GM12878 (cell line): ENCODE results near the gene IL17RB. TPM values are rescaled to one million over a fixed set of nuclear protein-coding genes. Genes with fewer than 3 reads are reported as not detected.

Source experiments
- ATAC-seq: fragments of 200-7000 bp; cut with Tn5 transposase; 3 replicates; pipeline ENCODE4 v1.9.1; 2020; ENCODE audit warnings: mild to moderate bottlenecking, moderate library complexity
- BruUV-seq: library from RNA; stranded (reverse); fragments of 400-500 nt; replicated peaks from 2 replicates; lab custom pipeline; 2021; lab: Mats Ljungman, UMichigan
- CTCF ChIA-PET: fragments of 300-600 bp; sonication (Branson Sonifier 250); formaldehyde crosslinking; extraction: SDS; loops from one replicate; lab custom pipeline; 2021; ENCODE audit warnings: inconsistent platforms; lab: Yijun Ruan, JAX
- POLR2A ChIA-PET: fragments of 350-600 bp; formaldehyde crosslinking; extraction: SDS; loops from one replicate; lab custom pipeline; 2021; ENCODE audit warnings: inconsistent platforms; lab: Charles Lee
- RAD21 ChIA-PET: fragments of 300-600 bp; sonication (Branson Sonifier 250); formaldehyde crosslinking; loops from one replicate; lab custom pipeline; 2023; ENCODE audit warnings: antibody characterized with exemption; ENCODE audit not compliant: unreplicated experiment; lab: Charles Lee
- SMC1A ChIA-PET: fragments of 300-600 bp; sonication (Branson Sonifier 250); formaldehyde crosslinking; loops from one replicate; lab custom pipeline; 2023; ENCODE audit not compliant: unreplicated experiment, uncharacterized antibody; lab: Charles Lee
- DNase-seq: peaks from one replicate; pipeline ENCODE4 v3.0.0-alpha.2; 2011; ENCODE audit warnings: low read depth, low spot score
- FAIRE-seq: peaks from 3 replicates; lab custom pipeline; 2011; peaks lifted over from hg19 to GRCh38; lab: Jason Lieb, UNC
- H2AFZ ChIP-seq: 2 replicates; pipeline ENCODE4 v1.6.0; 2011; ENCODE audit warnings: low read depth, low read length, control low read depth; ENCODE audit not compliant: control insufficient read depth
- H3K27ac ChIP-seq: 2 replicates; pipeline ENCODE4 v1.5.1; 2011; ENCODE audit warnings: control low read depth; ENCODE audit not compliant: control insufficient read depth, insufficient read depth
- H3K27me3 ChIP-seq, 2 experiments: replicated peaks in 1 of 2; 2 replicates each; pipeline versions ENCODE4 v1.6.0 to v1.6.1; 2011; ENCODE audit warnings: low read length in 1 of 2; ENCODE audit not compliant: control insufficient read depth in 2 of 2, insufficient read depth in 2 of 2
- H3K36me3 ChIP-seq, 2 experiments: 2 replicates each; pipeline ENCODE4 v1.5.1; 2011; ENCODE audit warnings: low read length in 1 of 2; ENCODE audit not compliant: control insufficient read depth in 2 of 2, insufficient read depth in 2 of 2
- H3K4me1 ChIP-seq: 2 replicates; pipeline ENCODE4 v1.6.1; 2011; ENCODE audit warnings: mild to moderate bottlenecking, low read length, moderate library complexity, mixed read lengths; ENCODE audit not compliant: control insufficient read depth, insufficient read depth
- H3K4me2 ChIP-seq: 2 replicates; pipeline ENCODE4 v1.6.0; 2011; ENCODE audit warnings: control low read depth; ENCODE audit not compliant: control insufficient read depth, insufficient read depth
- H3K4me3 ChIP-seq: fragments of 200-600 bp; sonication (generic); 2 replicates; pipeline ENCODE4 v1.5.1; 2016
- H3K79me2 ChIP-seq: 2 replicates; pipeline ENCODE4 v1.6.0; 2011; ENCODE audit warnings: low read length; ENCODE audit not compliant: control insufficient read depth, insufficient read depth
- H3K9ac ChIP-seq: 2 replicates; pipeline ENCODE4 v1.8.0; 2011; ENCODE audit warnings: low read length, control low read depth, mixed read lengths; ENCODE audit not compliant: control insufficient read depth, insufficient read depth
- H3K9me3 ChIP-seq: replicated peaks from 3 replicates; pipeline ENCODE4 v1.5.1; 2011; ENCODE audit warnings: mild to moderate bottlenecking, low read length; ENCODE audit not compliant: control insufficient read depth, insufficient read depth
- H4K20me1 ChIP-seq: 2 replicates; pipeline ENCODE4 v1.6.0; 2011; ENCODE audit not compliant: control insufficient read depth, insufficient read depth
- BACH1 ChIP-seq: fragments of 450-650 bp; IDR thresholded peaks from 2 replicates; pipeline ENCODE4 v1.6.1; 2017; ENCODE audit warnings: mild to moderate bottlenecking, borderline replicate concordance
- CREB1 ChIP-seq: IDR thresholded peaks from 2 replicates; pipeline ENCODE4 v1.6.1; 2012; ENCODE audit warnings: low read depth, mild to moderate bottlenecking, inconsistent platforms
- EGR1 ChIP-seq, 2 experiments: IDR thresholded peaks; 1 replicate in 1 of 2; 2 replicates in 1 of 2; pipeline ENCODE4 v1.6.1; 2011 to 2012; ENCODE audit warnings: low read depth in 2 of 2, low read length in 2 of 2, borderline replicate concordance in 1 of 2, mild to moderate bottlenecking in 1 of 2, moderate library complexity in 1 of 2
- GABPA ChIP-seq: IDR thresholded peaks from 2 replicates; pipeline ENCODE4 v1.6.1; 2014; ENCODE audit warnings: antibody characterized with exemption, low read depth, mild to moderate bottlenecking, inconsistent platforms
- PML ChIP-seq: IDR thresholded peaks from 2 replicates; pipeline ENCODE4 v1.6.1; 2012; ENCODE audit warnings: low read length, inconsistent platforms
- POLR2AphosphoS2 ChIP-seq: IDR thresholded peaks from 2 replicates; pipeline ENCODE4 v1.6.1; 2011; ENCODE audit warnings: low read depth, mild to moderate bottlenecking, low read length, improper control_type of control experiment, moderate library complexity
- RAD51 ChIP-seq: fragments of 450-650 bp; IDR thresholded peaks from 2 replicates; pipeline ENCODE4 v1.6.1; 2016; ENCODE audit warnings: moderate library complexity, mild to moderate bottlenecking, inconsistent platforms
- SMC3 ChIP-seq: IDR thresholded peaks from 2 replicates; pipeline ENCODE4 v1.6.1; 2011; ENCODE audit warnings: low read length, improper control_type of control experiment, borderline replicate concordance
- SUPT20H ChIP-seq: IDR thresholded peaks from 2 replicates; pipeline ENCODE4 v1.6.1; 2011; ENCODE audit warnings: low read depth, mild to moderate bottlenecking, low read length, moderate library complexity, borderline replicate concordance; ENCODE audit not compliant: control insufficient read depth
- TCF7 ChIP-seq: IDR thresholded peaks from 2 replicates; pipeline ENCODE4 v1.6.1; 2014; ENCODE audit warnings: antibody characterized with exemption, borderline replicate concordance
- ZNF622 ChIP-seq: fragments of 450-650 bp; IDR thresholded peaks from 2 replicates; pipeline ENCODE4 v1.6.1; 2017; ENCODE audit warnings: mild to moderate bottlenecking, inconsistent platforms
- WGBS: methylation state at CpG from one replicate; pipeline ENCODE4 v1.1.6; 2016; ENCODE audit warnings: low lambda C conversion rate; ENCODE audit not compliant: insufficient replicate concordance, insufficient coverage; ENCODE audit errors: missing lambda C conversion rate; 5-methylcytosine and 5-hydroxymethylcytosine counted together
- in situ Hi-C: fragments of 300-500 bp; cut with MboI; formaldehyde crosslinking; loops from 9 replicates; pipeline ENCODE4 v1.14.3; 2018; ENCODE audit warnings: mixed read lengths
- intact Hi-C: fragments of 100-400 bp; cut with micrococcal nuclease; formaldehyde crosslinking; loops from one replicate; pipeline ENCODE4 v1.14.2; 2022; ENCODE audit not compliant: unreplicated experiment
- polyA plus RNA-seq, 11 experiments: library from polyadenylated mRNA; depleted of rRNA in 4 of 11; unstranded in 6 of 11; stranded (reverse) in 5 of 11; fragments of >200 nt; fragmentation: Nextera tagmentation in 4 of 11; fragmentation: Illumina TruSeq in 1 of 11; extraction: Ambion mirVana in 4 of 11; extraction: Trizol in 1 of 11; gene quantifications; 1 replicate in 1 of 11; 2 replicates in 10 of 11; pipeline versions ENCODE4 v1.2.1 to v1.2.3, GENCODE V29; 2011 to 2016; ENCODE audit warnings: inconsistent platforms in 2 of 11, missing spikeins in 2 of 11, low read depth in 1 of 11
- total RNA-seq, 4 experiments: library from RNA; depleted of rRNA in 3 of 4; stranded (reverse); fragments of >200 nt in 3 of 4; fragmentation: Illumina TruSeq in 1 of 4; extraction: Trizol in 1 of 4; gene quantifications; 2 replicates each; pipeline versions ENCODE4 v1.2.1 to v1.2.3, GENCODE V29; 2013 to 2021

IL17RB gene
- total and polyA plus RNA-seq, 10 of the 15 experiments (the other 5 are each of a cell fraction or from before 2014, with no cell fraction given), result 1.9 to 17.2 (median 2.9) TPM

DNA sequence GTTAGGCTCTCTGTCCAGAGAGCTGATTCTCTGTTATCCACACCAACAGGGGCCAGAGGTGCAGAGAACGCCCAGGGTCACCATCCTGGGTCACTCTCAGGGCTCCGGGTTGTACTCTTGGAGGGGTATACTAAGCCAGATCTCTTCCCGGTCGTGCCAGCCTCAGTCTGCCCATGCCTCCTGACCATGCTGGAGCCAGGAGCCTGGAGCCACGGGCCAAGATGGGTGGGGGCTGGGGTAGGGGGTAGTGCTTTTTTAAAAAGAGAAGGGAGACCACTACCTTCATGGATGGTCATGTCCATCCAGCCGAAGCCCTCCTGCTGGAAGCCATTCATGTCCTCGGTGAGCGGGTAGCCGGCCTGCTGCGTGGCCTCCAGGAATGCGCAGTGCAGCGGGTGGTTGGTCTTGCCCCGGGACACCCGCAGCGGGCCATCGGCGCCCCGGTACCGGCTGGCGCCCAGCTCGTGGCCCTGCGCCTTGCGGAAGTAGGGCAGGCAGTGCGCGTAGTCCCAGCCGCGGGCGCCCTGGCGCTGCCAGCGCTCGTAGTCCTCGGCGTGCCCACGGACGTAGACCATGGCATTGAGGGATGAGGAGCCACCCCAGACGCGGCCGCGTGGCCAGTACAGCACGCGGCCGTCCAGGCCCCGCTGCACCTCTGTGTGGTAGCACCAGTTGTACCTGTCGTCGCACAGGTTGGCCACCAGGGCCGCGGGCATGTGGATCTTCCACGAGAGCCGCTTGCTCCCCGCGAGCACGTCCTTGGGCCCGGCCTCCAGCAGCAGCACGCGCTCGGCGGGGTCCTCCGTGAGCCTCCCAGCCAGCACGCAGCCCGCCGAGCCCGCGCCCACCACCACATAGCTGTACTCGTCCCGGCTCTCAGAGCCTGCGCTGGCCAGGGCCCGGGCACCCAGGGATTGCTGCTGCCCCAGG, 23.1 kb upstream of the IL17RB start:
- no peak for DNase-seq
- no peak overlapping the region for H3K9ac ChIP-seq
- ATAC-seq, result no peak
- no TSS peak for BruUV-seq
- ChIA-PET POLR2A (no interaction called here), RAD21 (no interaction called here), CTCF (no interaction called here), SMC1A (no interaction called here)
- intact Hi-C loops, result no loop called here
- H3K4me2 ChIP-seq, result no peak overlapping the region
- in situ Hi-C loops, result no loop called here
- peaks cover 2 to 4% of the 10 kb centered on the region in 2 experiments; a peak in 3 of 4 replicates for H3K36me3 ChIP-seq
- 82% methylated on average over 55 of the region's 67 CpGs for WGBS
- H3K4me1 ChIP-seq, result no peaks in the 10 kb centered on the region
- H3K27me3 ChIP-seq, result no peaks in the 10 kb centered on the region
- no peak overlapping the region for H3K27ac ChIP-seq
- no peaks in the 10 kb centered on the region for H4K20me1 ChIP-seq
- H3K9me3 ChIP-seq, result no peaks in the 10 kb centered on the region
- no peaks in the 10 kb centered on the region for H3K79me2 ChIP-seq
- no peak for FAIRE-seq
- no peak overlapping the region for H3K4me3 ChIP-seq
- TF ChIP-seq ZNF622 (no peak), GABPA (no peak), EGR1 (IDR thresholded peaks at IDR 0.05; ENCODE audit: borderline replicate concordance in 1 of 2, low read depth in 2 of 2, low read length in 2 of 2) (no peak), SMC3 (no peak), POLR2AphosphoS2 (no peak), PML (no peak), SUPT20H (no peak), BACH1 (no peak), CREB1 (no peak), RAD51 (no peak), TCF7 (no peak)
- H2AFZ ChIP-seq, result no peak overlapping the region
